ENCODE results near the gene PPM1A.

The PPM1A gene

GRCh38 chr14:60332046-60332399 lies 83.0 kb downstream of the PPM1A start:
- Histone ChIP-seq H3K27me3 (ENCODE audit: insufficient read depth, poor library complexity, severe bottlenecking) (peaks cover 21% of the 10 kb centered on the region), H3K4me3 (ENCODE audit: severe bottlenecking) (no peak overlapping the region), H3K36me3 (ENCODE audit: low read depth) (no peaks in the 10 kb centered on the region), H3K27ac (ENCODE audit: poor library complexity, severe bottlenecking) (no peak overlapping the region), H3K4me1 (ENCODE audit: insufficient read depth, poor library complexity, severe bottlenecking) (peaks cover 7% of the 10 kb centered on the region), H3K9me3 (ENCODE audit: severe bottlenecking) (no peaks in the 10 kb centered on the region)
- no peak for DNase-seq (ENCODE audit: low spot score)
- no peak for ATAC-seq (ENCODE audit: low read depth)
- TF ChIP-seq, protein P1, sequence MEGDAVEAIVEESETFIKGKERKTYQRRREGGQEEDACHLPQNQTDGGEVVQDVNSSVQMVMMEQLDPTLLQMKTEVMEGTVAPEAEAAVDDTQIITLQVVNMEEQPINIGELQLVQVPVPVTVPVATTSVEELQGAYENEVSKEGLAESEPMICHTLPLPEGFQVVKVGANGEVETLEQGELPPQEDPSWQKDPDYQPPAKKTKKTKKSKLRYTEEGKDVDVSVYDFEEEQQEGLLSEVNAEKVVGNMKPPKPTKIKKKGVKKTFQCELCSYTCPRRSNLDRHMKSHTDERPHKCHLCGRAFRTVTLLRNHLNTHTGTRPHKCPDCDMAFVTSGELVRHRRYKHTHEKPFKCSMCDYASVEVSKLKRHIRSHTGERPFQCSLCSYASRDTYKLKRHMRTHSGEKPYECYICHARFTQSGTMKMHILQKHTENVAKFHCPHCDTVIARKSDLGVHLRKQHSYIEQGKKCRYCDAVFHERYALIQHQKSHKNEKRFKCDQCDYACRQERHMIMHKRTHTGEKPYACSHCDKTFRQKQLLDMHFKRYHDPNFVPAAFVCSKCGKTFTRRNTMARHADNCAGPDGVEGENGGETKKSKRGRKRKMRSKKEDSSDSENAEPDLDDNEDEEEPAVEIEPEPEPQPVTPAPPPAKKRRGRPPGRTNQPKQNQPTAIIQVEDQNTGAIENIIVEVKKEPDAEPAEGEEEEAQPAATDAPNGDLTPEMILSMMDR (IDR thresholded peaks at IDR 0.05; ENCODE audit: poor library complexity, severe bottlenecking), result peak; percentile 52

- Histone ChIP-seq H3K4me1 (ENCODE audit: insufficient read depth, poor library complexity, severe bottlenecking) (peaks cover 7% of the 10 kb centered on the region), H3K36me3 (ENCODE audit: low read depth) (no peaks in the 10 kb centered on the region), H3K9me3 (ENCODE audit: severe bottlenecking) (no peaks in the 10 kb centered on the region), H3K4me3 (ENCODE audit: severe bottlenecking) (no peak overlapping the region), H3K27me3 (ENCODE audit: insufficient read depth, poor library complexity, severe bottlenecking) (peaks cover 14% of the 10 kb centered on the region), H3K27ac (ENCODE audit: poor library complexity, severe bottlenecking) (no peak overlapping the region)
- TF ChIP-seq, protein P1 (IDR thresholded peaks at IDR 0.05; ENCODE audit: poor library complexity, severe bottlenecking), result no peak
- DNase-seq (ENCODE audit: low spot score) (no peak), ATAC-seq (ENCODE audit: low read depth) (no peak)
Measured at GRCh38 chr14:60332869-60333268, 83.8 kb downstream of the PPM1A start.

DNA sequence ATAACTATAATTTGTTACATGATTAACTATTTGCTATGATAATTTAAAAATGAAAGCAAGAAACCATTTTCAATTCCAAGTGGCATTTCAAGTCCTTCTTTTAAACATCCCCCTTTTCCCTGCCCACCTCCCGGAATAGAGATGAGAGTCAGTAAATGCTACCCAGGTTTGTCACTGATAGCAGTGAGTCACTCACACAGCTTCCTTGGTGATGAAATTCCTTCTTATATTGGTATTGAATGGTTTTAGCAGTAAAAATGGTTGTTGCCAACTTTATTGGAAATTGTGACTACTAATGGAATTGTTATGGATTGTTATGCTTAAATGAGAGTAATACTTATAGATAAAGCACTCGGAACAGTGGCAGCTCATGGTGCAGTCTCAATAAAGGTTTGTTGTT lies 90.5 kb downstream of the PPM1A start:
- no peak overlapping the region for H3K27ac ChIP-seq (ENCODE audit: poor library complexity, severe bottlenecking)
- peaks cover 3% of the 10 kb centered on the region for H3K4me1 ChIP-seq (ENCODE audit: insufficient read depth, poor library complexity, severe bottlenecking)
- H3K4me3 ChIP-seq (ENCODE audit: severe bottlenecking), result no peak overlapping the region
- TF ChIP-seq, protein P1 (IDR thresholded peaks at IDR 0.05; ENCODE audit: poor library complexity, severe bottlenecking), result no peak
- no peaks in the 10 kb centered on the region for H3K9me3 ChIP-seq (ENCODE audit: severe bottlenecking)
- no peaks in the 10 kb centered on the region for H3K27me3 ChIP-seq (ENCODE audit: insufficient read depth, poor library complexity, severe bottlenecking)
- DNase-seq (ENCODE audit: low spot score), result no peak
- no peak for ATAC-seq (ENCODE audit: low read depth)
- H3K36me3 ChIP-seq (ENCODE audit: low read depth), result no peaks in the 10 kb centered on the region

DNA sequence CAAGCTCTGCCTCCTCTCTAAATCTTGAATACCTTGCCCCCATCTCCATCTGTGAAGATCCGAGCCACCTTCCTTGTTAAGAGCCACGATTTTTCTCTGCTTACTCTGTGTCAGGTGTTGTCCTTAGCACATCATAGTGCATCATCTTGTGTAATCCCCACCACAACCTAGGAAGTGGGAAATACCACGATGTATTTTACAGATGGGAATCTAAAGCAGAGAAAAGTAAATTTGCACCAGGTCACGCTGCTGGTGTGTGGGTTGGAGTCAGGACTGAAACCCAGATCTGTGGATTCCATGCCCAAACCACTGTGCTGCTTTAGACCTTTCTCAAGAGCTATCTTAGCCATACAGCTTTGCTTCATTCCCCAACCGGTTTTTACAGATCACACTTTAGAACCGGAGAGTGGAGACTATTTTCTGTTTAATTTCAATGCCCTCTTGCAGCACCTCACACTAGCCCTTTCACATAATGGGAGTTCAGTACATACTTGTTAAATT lies 94.6 kb downstream of the PPM1A start:
- TF ChIP-seq, protein P1 (IDR thresholded peaks at IDR 0.05; ENCODE audit: poor library complexity, severe bottlenecking), result no peak
- H3K36me3 ChIP-seq (ENCODE audit: low read depth), result no peaks in the 10 kb centered on the region
- no peaks in the 10 kb centered on the region for H3K9me3 ChIP-seq (ENCODE audit: severe bottlenecking)
- H3K4me3 ChIP-seq (ENCODE audit: severe bottlenecking), result no peak overlapping the region
- H3K27me3 ChIP-seq (ENCODE audit: insufficient read depth, poor library complexity, severe bottlenecking), result peaks cover 3% of the 10 kb centered on the region
- DNase-seq (ENCODE audit: low spot score) (no peak), ATAC-seq (ENCODE audit: low read depth) (no peak; the same call in 2 of the 3 replicates)
- peaks cover 3% of the 10 kb centered on the region for H3K4me1 ChIP-seq (ENCODE audit: insufficient read depth, poor library complexity, severe bottlenecking)
- H3K27ac ChIP-seq (ENCODE audit: poor library complexity, severe bottlenecking), result no peak overlapping the region

DNA sequence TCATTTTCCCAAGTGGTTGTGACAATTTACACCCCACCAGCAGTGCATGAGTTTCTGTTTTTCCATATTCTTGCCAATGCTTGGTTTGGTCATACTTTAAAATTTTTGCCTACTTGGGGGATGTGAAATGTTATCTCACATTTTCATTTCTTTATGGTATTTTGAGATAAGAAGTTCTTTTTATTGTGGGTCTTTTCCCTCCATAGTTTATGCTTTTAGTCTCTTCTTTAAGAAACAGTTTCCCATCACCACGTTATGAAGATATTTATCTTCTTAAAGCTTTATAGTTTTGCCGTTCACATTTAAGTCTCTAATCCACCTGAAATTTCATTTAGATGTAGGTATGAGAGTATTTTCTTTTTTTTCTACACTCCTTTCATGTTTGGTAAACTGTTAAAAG lies 95.7 kb downstream of the PPM1A start:
- no peak for ATAC-seq (ENCODE audit: low read depth)
- peaks cover under 1% of the 10 kb centered on the region for H3K4me1 ChIP-seq (ENCODE audit: insufficient read depth, poor library complexity, severe bottlenecking)

More for the DNA sequence above, 95.7 kb downstream of the PPM1A start:
- Histone ChIP-seq H3K27ac (ENCODE audit: poor library complexity, severe bottlenecking) (no peak overlapping the region), H3K36me3 (ENCODE audit: low read depth) (no peaks in the 10 kb centered on the region), H3K27me3 (ENCODE audit: insufficient read depth, poor library complexity, severe bottlenecking) (peaks cover 3% of the 10 kb centered on the region), H3K4me3 (ENCODE audit: severe bottlenecking) (no peak overlapping the region), H3K9me3 (ENCODE audit: severe bottlenecking) (no peaks in the 10 kb centered on the region)
- TF ChIP-seq, protein P1 (IDR thresholded peaks at IDR 0.05; ENCODE audit: poor library complexity, severe bottlenecking), result no peak
- no peak for DNase-seq (ENCODE audit: low spot score)

All from RWPE2 (cell line).